Kidney capillary endothelial cell (primary cell): Measurements from ENCODE around the gene NME9.
A peak's percentile ranks its signal among the peaks of the same experiment; 100 is the strongest.

Source experiments
- DNase-seq: peaks from one replicate; pipeline ENCODE4 v3.0.0-alpha.2; 2018; ENCODE audit warnings: low spot score

The NME9 gene

DNA sequence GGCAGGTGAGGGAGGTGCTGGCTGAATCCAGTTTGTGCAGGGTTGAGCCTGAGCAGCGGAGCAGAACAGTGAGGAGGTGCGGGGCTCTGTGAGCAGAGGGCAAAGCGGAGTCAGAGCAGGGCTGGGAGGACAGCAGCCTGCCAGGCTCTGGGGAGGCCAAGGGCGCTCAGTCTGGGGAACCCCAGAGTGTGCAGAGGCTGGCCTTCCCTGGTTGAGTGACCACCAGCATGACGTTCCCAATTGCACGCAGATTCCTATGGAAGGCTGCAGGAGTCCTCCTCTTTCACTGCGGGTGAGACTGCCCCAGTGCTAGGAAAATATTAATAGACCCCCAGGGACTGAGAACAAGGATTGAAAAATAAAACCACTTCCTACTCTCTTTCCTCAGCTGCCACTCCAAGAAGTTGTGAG, 31.9 kb upstream of the NME9 start:
- no peak for DNase-seq

DNA sequence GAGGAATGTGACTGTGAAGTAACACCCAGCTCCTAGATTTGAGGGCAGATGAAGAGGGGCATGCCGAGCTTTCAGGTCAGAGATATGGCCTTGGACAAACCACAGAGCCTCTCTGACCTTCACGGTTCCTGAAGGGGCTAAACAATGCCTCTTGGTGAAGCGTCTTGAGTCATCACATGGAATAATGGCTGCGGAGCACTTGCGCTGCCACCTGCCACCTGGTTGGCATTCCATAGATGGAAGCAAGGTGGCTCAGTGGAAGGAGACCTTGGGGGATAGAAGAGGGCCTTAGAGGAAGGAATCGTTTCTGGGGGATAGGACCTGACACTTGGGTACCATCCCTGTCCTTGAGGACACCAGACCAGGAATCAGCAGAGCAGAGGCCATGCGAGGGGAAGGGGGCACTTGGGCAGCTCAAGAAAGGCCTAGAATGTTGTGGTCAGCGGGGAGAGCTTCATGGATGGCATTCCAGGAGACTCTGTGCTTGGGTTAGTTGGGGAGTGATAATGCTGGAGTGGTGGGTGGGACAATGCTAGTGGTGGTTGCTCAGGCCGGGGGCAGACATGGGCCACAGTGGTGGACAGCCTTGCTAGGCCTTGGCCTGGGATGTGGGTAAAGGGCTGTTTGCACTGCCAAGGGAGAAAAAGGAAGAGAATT, 31.3 kb upstream of the NME9 start:
- DNase-seq: no peak

DNA sequence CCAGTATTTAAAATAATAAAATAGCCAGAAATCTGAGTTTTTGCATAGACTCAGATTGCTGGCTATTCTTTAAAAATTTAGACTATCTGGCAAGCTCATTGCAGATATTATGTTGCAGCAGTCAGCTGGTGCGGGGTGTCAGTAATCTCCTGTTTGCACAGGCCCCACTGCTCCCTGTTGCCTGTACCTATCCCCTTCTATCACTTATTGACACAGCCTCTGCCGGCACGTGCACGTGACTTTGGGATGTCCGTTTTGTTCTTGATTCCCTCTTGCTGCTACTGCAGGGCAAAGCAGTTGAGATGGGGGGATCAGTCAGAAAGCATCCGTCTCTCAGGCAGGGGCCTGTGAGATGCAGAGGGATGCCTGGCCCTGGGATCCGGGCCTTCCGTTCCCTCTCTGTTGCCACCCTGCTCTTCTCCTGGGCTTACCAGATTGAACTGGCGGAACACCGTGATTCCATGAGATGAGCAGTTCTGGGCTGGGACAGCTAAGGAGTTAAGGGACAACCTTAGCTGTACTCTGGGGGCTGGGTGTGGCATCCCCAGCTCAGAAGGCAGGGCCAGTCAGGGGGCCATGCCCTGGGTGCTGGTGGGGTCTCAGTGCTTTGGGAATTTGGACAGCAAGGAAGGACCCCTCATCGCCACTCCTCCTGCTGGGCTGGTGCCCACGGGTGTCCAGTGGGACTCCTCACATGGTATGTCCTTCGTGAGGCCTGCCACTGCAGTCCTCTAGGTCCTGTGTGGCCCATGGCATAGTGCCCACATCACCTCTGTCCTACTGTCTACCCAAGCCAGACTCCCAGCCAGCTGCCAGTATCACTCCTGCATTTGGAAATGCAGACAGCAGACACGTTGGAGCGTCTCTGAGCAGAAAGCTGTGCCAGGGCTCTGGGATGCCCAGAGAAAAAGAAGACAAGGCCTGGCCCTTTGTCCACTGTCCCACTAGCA, 30.5 kb upstream of the NME9 start:
- DNase-seq: no peak

DNA sequence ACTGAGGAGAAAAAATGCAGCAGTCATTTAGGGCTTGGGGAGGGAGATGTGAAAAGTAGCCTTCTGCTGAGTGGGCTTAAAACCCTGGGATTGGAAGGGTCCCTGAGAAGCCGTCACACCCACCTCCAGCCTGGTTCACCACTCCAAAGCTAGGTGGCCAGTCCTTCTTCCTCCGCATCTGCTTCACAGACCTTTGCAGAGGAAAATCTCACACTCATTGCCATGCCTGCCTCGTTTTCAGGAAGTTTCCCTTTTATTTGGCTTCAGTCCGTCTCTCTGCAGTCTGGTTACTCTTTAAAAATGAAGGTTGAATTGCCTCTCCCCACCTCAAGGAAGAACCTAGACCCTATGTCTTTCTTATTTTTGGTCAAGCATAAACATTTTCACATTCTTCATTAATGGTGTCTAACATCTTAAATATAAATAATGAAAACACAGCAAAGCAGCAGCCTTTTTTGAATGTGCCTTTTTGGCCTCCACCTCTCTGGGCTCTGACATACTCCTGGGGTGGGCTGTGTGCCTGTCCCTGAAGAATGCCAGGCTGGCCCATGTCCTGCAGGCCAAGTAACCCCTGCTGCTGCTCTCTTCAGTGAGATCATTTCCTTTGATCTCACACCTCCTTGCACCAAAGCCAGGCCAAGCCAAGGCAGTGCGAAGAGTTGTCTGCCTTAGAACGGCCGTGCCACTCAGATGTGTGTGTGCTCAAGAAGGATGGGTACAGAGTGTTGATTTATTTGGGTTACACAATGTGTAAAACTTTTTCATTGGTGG, 29.7 kb upstream of the NME9 start:
- no peak for DNase-seq

DNA sequence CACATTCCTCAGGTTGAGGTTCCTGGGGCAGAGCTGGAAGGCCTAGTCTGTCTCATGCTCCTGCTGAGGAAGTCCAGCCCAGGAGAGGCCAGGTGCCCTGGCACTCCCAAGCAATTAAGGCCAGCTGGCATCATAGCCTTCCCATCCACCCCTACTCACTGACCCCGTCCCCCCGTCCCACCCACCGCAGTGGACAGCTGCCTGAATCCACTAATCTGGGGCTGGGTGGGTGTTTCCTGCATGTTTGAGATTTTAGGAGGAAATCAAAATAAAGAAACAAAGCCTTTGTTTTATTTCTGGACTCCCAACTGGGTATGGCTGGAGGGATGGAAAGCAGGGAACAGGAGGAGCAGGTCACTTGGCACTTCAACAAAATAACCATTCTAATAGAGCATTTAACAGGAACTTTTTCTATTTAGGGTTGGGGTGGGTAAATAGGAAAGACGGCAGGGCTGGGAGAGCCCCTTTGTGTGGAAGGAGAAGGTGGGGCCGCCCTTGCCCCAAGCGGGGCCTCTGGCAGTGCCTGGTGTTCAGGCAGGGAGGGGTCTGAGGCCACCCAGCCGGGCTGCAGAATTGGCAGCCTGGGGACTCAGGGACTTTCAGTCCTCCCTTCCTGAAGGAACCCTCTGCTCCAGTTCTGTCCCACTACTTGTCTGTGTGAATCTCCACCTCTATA, 27.2 kb upstream of the NME9 start:
- no peak for DNase-seq

DNA sequence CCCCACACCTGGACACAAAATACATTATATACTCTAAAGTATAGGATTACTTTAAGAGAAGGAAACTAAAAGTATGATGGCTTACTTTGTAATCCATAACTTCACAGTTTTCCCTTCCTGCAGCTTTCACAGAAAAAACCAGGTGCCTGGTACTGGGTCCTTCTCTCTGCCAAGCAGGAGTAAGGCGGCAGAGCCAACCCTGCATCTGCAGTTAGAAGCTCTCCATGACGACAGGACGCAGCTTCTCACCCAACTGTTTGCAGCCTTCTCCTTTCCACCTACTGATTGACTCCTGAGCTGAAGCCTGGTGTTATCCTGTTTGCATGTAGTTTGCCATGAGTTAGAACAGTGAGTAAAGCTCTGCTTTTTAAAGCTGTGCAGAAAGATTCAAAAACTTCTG, 25.4 kb upstream of the NME9 start:
- DNase-seq: no peak

DNA sequence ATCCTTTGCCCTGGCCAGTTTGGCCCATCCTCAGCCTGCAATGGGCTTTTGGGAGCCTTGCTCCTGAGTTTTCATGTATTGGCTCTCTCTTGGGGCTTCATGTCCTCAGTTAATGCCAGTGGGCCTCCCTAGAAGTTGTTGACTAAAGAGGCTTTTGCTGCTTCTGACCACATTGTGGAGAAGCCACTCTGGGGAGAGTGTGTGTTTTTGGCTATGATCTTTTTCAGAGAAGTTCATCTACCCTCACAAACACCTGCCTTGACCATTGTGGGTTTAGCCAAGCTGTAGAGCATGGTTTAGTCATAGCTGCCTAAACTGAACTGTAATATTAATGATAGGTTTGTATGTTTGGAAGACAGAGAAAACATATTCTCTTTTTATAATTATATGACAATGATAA, 24.7 kb upstream of the NME9 start:
- no peak for DNase-seq

DNA sequence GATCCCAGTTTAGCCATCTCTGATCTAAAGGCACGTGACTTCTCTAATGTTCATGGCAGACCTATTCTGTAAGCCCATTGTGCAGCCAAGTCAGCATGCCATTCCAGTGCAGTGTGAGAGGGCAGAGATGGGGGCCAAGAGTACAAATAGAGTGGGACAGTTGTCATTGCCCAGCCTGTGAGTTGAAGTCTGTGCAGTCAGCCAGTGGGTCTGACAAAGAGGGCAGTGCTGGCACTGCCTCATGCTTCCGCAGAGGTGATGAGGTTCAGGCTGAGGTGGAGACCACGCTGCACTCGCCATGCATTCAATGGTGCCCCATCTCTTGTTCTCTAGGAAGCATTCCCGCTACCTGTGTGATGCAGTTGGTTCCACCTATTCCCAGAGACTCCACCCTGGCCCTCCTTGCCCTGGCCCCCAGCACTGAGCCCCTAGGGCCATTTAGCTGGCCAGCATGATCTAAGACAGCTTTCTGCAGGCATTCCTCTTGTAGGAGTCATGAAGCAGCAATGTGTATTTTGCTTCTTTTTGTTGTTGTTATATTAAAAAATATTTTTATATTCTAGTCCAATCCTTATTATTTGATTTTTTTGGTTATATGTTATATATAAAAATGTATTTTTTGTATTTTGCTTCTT, 22.4 kb upstream of the NME9 start:
- no peak for DNase-seq

DNA sequence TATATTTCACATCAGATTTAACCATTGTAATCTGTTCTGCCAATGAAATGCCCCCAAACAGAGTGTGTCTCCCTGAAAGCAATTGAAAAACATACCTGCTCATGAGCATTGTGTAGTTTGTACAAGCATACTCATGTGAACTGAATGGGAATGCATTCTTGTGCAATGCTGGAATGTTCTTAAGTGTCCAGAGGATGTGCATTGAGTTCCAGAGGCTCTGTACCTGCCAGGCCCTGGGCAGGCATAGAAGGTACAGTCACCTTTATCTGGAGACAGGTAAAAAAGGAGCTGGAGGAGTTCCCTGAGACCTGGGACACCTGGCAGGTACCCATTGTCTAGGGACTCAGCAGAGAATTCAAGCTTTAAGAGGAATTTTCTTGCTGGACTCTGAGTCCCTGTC, 21.5 kb upstream of the NME9 start:
- no peak for DNase-seq

DNA sequence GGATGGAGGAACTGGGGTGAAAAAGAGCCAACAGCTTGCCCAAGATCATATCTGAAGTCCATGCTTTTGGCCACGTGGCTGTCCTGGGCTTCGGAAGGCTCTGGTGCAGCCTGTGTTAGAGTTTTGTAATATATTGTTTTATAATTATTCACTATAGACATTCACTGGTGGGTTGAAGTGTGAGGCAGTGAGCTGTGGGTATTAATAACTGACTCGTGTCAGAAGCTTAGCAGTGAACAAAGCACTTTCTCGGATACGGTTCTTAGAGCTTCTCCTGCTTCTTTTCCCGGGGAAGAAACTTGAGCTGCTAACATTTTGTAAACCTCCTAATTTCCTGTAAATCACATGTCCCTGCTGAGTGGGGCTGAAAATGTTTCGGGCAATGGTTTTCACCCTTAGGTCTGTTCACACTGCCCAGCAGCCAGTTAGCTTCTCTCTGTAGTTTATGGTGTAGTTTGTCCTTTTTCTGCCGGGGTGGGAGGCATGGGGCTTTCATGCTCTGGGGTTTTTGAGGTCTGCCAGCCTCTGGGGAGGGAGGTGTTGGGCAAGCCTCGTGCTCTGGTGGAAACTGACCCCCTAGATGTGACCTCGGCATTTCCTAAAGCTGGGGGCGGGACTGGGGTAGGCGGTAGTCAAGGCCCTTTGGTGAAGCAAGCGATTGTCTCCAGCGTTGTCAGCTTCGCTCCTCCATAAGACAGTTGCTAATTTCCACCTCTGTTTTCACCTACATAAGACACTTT, 20.4 kb upstream of the NME9 start:
- no peak for DNase-seq

DNA sequence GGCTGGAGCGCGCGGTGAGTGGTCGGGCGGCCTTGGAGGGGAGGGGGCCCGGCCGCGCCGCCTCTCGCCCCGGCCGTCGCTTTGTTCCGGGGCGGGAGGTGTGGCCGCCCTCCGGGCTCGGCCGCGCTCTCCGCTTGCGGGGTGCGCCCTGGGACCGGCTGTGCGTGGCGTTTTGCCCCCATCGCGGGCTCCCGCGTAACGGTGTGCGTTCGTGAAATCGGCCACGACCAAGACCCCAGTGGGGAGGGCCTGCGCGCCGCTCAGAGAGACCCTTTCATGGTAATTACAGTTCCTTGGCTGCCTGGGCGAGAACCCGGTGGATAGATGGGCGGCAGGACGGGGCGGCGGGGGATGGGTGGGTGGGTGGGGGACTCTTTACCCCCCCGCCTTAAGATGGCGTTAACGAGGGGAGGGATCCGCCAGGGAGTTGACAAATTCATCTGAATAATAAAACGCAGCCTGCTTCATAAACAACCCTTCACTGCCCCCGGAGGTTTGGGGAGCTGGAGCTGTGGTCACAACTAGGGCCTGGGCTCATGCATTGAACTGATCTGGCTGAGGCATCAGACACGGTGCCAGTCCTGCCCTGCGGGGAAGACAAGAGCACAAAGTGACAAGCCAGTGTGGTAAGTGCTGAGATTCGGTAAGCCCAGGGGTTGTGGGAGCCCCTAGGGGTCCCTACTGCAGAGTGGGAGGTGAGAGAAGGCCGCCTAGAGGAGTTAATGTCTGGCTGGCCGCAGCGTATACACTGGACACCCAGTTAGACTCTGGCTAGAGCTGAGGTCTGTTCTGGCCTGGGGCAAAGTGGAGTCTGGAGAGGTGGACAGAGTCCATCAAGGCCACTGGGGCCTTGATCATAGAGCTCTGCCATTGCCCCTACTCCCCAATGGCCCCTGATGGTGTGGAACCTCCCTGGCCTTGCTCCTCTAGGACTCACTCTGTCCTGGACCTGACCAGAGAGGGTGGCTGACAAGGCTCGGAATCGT, 19.4 kb upstream of the NME9 start:
- no peak for DNase-seq

DNA sequence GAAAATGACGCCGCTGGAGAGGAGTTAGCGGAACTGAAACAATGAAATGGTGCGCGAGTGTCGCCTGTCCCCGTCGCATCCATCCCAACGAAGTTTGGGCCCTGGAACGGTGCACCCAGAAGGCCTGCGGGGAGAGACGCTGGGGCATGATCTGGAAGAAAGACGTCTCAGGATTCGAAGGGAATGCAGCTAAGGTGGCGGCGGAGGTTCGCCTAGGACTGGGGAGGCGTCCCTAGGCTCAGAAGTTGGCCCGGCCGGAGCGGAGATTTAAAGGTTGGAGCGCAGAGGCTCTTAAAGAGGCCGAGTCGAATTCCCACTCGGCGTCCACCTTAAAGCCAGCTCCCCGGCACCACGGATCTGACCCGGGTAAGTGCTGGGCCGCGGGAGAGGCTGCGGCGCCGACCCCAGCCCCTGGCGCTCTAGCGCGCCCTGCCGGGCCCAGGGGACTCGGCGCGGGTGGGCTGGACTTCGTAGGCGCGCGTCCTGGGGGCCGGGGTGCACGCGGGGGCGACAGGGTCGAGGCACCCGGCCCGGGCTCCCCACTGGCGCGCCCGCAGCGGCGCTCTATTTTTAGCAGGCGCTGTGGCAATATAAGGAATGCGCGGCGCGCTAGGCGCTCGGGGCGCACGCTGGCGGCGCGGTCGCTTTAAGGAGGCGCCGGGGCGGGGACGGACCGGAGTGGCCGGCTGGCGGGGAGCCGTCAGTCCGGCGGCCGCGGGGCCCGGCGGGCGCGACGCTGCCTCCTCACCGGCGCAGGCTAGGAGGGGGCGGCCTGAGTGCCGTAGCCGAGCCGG, 18.5 kb upstream of the NME9 start, which contains the start of gene MRAS:
Gene MRAS (plus strand): TSS at position 620 of the 794 bp plus-strand sequence. CDS start 24,305 bp downstream, outside the sequence.
- DNase-seq: peak; percentile 47

DNA sequence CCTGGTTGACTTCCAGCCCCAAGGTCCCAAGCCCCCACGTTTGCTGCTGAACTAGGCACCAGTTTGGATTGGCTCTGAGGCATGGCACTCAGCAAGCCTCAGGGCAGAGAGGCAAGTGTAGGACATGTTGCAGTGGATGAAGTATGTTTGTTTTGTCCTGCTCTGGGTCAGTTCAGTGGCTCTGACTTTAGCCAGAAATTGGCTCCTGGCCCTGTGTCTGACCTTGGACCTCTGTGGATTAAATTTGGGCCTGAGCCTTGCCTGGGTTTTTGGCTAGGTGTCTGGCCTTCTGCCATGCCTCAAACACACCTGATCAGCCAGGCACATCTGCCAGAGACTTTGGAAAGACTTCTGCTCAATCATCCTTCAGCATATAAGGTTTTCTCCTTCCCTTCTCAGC, 15.1 kb upstream of the NME9 start:
- no peak for DNase-seq

DNA sequence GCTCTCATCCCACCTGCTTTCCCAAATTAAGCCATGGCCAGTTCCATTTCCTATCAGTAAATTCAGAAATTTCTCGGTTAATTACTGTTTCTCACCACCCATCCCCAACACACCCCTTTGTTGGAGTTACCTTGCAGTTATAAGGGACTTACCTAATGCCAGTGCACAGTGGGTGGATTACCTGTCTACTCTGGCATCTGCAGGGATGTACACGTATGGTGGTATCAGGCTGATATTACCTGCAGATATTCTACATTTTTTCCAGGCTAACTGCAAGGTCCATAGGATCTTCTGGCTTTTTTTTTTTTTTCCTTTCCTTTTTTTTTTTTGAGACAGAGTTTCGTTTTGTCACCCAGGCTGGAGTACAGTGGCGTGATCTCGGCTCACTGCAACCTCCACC, 10.9 kb upstream of the NME9 start:
- no peak for DNase-seq

DNA sequence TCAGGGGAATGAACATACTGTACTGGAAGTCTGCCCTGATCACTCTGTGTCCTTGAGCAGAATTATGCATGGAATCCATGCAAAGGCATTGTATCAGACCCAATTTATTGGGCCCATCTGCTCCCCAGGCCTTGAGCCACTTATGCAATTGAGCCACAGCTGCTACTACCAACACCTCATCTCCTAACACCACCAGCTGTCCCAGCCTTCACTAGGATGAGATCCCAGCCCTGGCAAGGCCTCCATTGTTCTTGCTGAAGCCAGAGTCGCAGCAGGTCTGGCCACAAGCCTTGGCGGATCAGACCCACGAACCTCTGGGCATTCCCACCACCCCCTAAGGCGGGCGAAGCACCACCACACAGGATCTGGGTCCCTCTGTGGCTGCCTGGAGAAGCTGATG, 9.2 kb upstream of the NME9 start:
- no peak for DNase-seq

DNA sequence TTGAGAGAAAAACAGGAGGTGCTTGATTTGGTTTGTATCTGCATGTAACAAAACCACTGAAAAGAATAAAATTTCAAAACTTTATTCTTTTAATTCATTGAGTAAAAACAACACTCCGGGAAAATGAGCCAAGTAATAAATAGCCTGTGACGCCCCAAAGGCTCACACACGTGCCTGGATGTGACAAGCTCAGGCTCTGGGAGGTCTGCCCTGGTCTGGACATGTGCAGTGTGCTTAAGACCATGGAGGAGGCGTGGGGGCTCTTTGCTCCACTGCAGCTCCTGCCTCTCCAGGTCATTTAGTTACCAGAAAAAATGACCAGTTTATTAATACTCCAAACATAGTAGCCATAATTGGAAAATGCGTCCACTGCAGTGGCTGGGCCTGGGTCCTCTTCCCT, 8.6 kb upstream of the NME9 start:
- no peak for DNase-seq

DNA sequence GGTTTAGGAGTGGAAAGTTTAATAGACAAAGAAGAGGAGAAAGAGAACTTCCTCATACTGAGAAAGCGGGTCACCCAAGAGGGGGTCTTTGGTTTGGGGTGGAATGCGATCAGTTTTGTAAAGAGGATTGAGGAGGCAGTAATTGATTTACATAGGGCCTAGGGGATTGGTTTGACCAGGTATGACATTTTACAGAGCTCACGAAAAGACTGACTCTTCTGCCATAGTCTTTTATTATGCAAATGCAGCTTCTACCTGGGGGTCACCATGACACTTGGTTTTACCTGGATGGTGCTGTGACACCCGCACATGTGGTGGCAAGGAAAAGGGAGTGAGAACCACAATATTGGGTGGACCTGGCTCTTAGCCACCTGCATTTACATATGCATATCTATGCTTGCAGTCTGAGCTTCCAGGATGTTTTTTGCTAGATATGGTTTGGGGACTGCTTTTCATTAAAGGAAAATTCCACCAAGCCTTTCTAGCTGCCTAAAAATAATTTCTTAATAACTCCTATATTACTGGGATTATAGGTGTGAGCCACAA, 6.9 kb upstream of the NME9 start:
- no peak for DNase-seq

DNA sequence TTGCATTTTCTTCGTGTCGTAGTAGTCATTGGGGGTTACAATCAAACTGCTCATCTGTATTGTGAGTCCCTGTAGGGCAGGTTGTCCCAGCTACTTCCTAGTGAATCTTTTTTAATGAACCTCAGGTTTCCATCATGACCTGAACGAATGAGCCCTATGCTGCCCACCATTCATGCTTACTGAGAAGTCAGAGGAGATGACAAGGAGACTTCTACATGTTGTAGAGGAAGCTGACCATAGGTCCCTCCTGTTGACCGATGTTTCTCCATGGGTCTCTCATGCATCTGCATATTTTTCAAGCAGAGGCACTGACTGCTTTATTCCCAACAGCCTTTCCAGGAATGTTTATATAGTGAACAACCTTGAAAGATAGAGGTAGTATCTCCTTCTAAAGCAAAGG, 5.0 kb upstream of the NME9 start:
- DNase-seq: no peak
